Measurements from ENCODE around the gene NOL11. TPM values are rescaled to one million over a fixed set of nuclear protein-coding genes. Genes with fewer than 3 reads are reported as not detected.
"Not testable (repeated sequence)": the region's sequence is repeated elsewhere in the genome, so short reads cannot be mapped to it uniquely, and the experiment has no call there.

The NOL11 gene
- polyA plus RNA-seq, 1 experiment: 47.4 TPM

- Histone ChIP-seq H3K27ac (ENCODE audit: low read depth, low read length) (no peak overlapping the region), H3K4me3 (ENCODE audit: low read depth, low read length) (no peak overlapping the region), H3K9me3 (ENCODE audit: control insufficient read depth, insufficient read depth, low read length) (no peaks in the 10 kb centered on the region; the same call in 1 of the 2 replicates), H3K27me3 (ENCODE audit: control insufficient read depth, insufficient read depth, low read length) (no peaks in the 10 kb centered on the region)
- no peak for TF ChIP-seq CTCF (IDR thresholded peaks at IDR 0.05; ENCODE audit: low read depth, low read length)
- ChIA-PET CTCF (interaction anchor here (0.7 to 1.4 kb wide), 5 partner anchors 16 to 340 kb away, joined by 3 to 8 read pairs (median 4); no protein-coding TSS in a partner anchor), POLR2A (no interaction called here)
- DNase-seq (ENCODE audit: low read depth, low spot score): no peak
Measured at GRCh38 chr17:67716405-67716798, 1.3 kb upstream of the NOL11 start.

GRCh38 chr17:67717192-67717623, 528 bp upstream of the NOL11 start:
- DNase-seq (ENCODE audit: low read depth, low spot score): no peak
- TF ChIP-seq CTCF (IDR thresholded peaks at IDR 0.05; ENCODE audit: low read depth, low read length): no peak
- Histone ChIP-seq H3K27me3 (ENCODE audit: control insufficient read depth, insufficient read depth, low read length) (no peaks in the 10 kb centered on the region), H3K4me3 (ENCODE audit: low read depth, low read length) (peak overlapping the region; percentile 60), H3K27ac (ENCODE audit: low read depth, low read length) (no peak overlapping the region), H3K9me3 (ENCODE audit: control insufficient read depth, insufficient read depth, low read length) (no peaks in the 10 kb centered on the region; the same call in 1 of the 2 replicates)
- ChIA-PET POLR2A (no interaction called here), CTCF (interaction anchor here (0.5 to 2.0 kb wide), 19 partner anchors 9 to 479 kb away, joined by 3 to 16 read pairs (median 5); partner anchors contain the start of genes BPTF and PITPNC1)

- ChIA-PET POLR2A (no interaction called here), CTCF (interaction anchor here (0.6 to 2.0 kb wide), 5 partner anchors 10 to 357 kb away, joined by 3 to 12 read pairs (median 5); partner anchors contain the start of gene PITPNC1)
- Histone ChIP-seq H3K27me3 (ENCODE audit: control insufficient read depth, insufficient read depth, low read length) (no peaks in the 10 kb centered on the region), H3K4me3 (ENCODE audit: low read depth, low read length) (peak overlapping the region; percentile 97), H3K27ac (ENCODE audit: low read depth, low read length) (peak overlapping the region; percentile 90), H3K9me3 (ENCODE audit: control insufficient read depth, insufficient read depth, low read length) (no peaks in the 10 kb centered on the region; the same call in 1 of the 2 replicates)
- no peak for TF ChIP-seq CTCF (IDR thresholded peaks at IDR 0.05; ENCODE audit: low read depth, low read length)
- no peak for DNase-seq (ENCODE audit: low read depth, low spot score)
Measured at GRCh38 chr17:67718325-67718941, 697 bp downstream of the NOL11 start.

- ChIA-PET POLR2A (no interaction called here), CTCF (interaction anchor here (1.9 kb wide), 1 partner anchor 8 kb away, joined by 6 read pairs; no protein-coding TSS in a partner anchor)
- Histone ChIP-seq H3K27me3 (ENCODE audit: control insufficient read depth, insufficient read depth, low read length) (no peaks in the 10 kb centered on the region), H3K9me3 (ENCODE audit: control insufficient read depth, insufficient read depth, low read length) (peaks cover 5% of the 10 kb centered on the region), H3K4me3 (ENCODE audit: low read depth, low read length) (no peak overlapping the region), H3K27ac (ENCODE audit: low read depth, low read length) (no peak overlapping the region)
- no peak for DNase-seq (ENCODE audit: low read depth, low spot score)
- no peak for TF ChIP-seq CTCF (IDR thresholded peaks at IDR 0.05; ENCODE audit: low read depth, low read length)
Measured at GRCh38 chr17:67725373-67725791, 7.6 kb downstream of the NOL11 start.

- Histone ChIP-seq H3K27ac (ENCODE audit: low read depth, low read length) (no peak overlapping the region), H3K9me3 (ENCODE audit: control insufficient read depth, insufficient read depth, low read length) (peaks cover 5% of the 10 kb centered on the region), H3K4me3 (ENCODE audit: low read depth, low read length) (no peak overlapping the region), H3K27me3 (ENCODE audit: control insufficient read depth, insufficient read depth, low read length) (no peaks in the 10 kb centered on the region)
- no peak for DNase-seq (ENCODE audit: low read depth, low spot score)
- ChIA-PET CTCF (interaction anchor here (1.9 kb wide), 1 partner anchor 9 kb away, joined by 6 read pairs; no protein-coding TSS in a partner anchor), POLR2A (no interaction called here)
- no peak for TF ChIP-seq CTCF (IDR thresholded peaks at IDR 0.05; ENCODE audit: low read depth, low read length)
Measured at GRCh38 chr17:67725807-67726206, 8.1 kb downstream of the NOL11 start.

GRCh38 chr17:67727152-67728039, 9.7 kb downstream of the NOL11 start:
- not testable (repeated sequence) for DNase-seq (ENCODE audit: low read depth, low spot score); H3K4me3 ChIP-seq (ENCODE audit: low read depth, low read length); H3K27ac ChIP-seq (ENCODE audit: low read depth, low read length); H3K27me3 ChIP-seq (ENCODE audit: control insufficient read depth, insufficient read depth, low read length); H3K9me3 ChIP-seq (ENCODE audit: control insufficient read depth, insufficient read depth, low read length)
- CTCF ChIA-PET: interaction anchor here (0.6 kb wide), 3 partner anchors 9 to 438 kb away, joined by 3 to 4 read pairs (median 3); no protein-coding TSS in a partner anchor
- POLR2A ChIA-PET: interaction anchor here (0.7 kb wide), 1 partner anchor 646 kb away, joined by 3 read pairs; no protein-coding TSS in a partner anchor

Measured in AG04450 (cell line).